ENCODE results near the gene NLRX1.
"Not testable (repeated sequence)": the region's sequence is repeated elsewhere in the genome, so short reads cannot be mapped to it uniquely, and the experiment has no call there.

NLRX1 gene

DNA sequence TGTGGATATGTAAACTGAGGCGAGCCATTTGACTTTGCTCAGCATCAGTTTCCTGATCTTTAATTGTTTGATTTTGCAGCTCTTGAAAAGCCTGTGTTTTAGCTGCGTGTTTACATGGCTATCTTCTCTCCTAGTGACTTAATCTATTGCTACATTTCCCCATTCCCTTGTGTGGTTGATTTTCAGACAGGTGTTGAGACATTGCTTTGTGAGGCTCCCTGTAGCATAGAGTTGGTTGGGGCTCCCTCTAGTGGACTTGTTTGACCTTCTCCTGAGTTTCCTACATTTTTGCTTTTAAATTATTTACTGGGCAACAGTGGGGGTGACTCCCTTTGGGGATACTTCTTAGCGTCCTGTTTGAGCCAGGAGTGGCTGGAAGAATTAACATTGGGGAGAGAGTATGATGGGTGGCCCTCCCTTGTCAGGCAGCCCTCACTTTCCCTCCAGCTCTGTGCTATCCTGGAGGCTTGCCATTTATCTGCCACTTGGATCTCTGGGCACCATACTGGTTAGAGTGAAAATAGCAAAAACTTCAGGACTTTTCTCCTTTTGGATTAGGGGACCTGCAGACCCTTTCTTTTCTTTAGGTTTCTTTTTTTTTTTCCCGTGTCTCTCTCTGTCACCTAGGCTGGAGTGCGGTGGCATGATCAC, 28.4 kb downstream of the NLRX1 start:
- Histone ChIP-seq H3K27ac (ENCODE audit: low read length) (no peak overlapping the region), H3K27me3 (ENCODE audit: control insufficient read depth in 1 of 2, insufficient read depth in 2 of 2, low read length in 2 of 2) (no peaks in the 10 kb centered on the region), H3K9ac (ENCODE audit: low read length in 2 of 2) (no peak overlapping the region), H3K4me1 (ENCODE audit: control insufficient read depth, insufficient read depth, low read length) (peaks cover 3% of the 10 kb centered on the region), H3K4me3 (ENCODE audit: low read length in 2 of 2) (no peak overlapping the region), H3K36me3 (ENCODE audit: control insufficient read depth in 2 of 2, insufficient read depth in 2 of 2, low read length in 2 of 2) (no peaks in the 10 kb centered on the region), H3K9me3 (ENCODE audit: control insufficient read depth in 2 of 2, low read length in 2 of 2) (no peaks in the 10 kb centered on the region)

DNA sequence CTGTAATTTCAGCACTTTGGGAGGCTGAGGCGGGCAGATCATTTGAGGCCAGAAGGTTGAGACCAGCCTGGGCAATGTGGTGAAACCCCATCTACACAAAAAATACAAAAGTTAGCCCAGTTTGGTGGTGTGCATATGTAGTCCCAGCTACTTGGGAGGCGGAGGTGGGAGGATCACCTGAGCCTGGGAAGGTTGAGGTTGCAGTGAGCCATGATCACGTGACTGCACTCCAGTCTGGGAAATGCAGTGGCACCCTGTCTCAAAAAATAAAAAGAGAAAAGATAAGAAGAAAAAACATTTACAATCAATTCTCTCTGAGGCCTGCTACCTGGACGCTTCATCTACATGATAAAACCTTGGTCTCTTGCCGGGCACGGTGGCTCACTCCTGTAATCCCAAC, 30.4 kb downstream of the NLRX1 start:
- no peak overlapping the region for H3K9ac ChIP-seq (ENCODE audit: low read length in 2 of 2)
- H3K4me3 ChIP-seq (ENCODE audit: low read length in 2 of 2): no peak overlapping the region
- no peaks in the 10 kb centered on the region for H3K36me3 ChIP-seq (ENCODE audit: control insufficient read depth in 2 of 2, insufficient read depth in 2 of 2, low read length in 2 of 2)
- peaks cover 3% of the 10 kb centered on the region for H3K4me1 ChIP-seq (ENCODE audit: control insufficient read depth, insufficient read depth, low read length)
- no peaks in the 10 kb centered on the region for H3K9me3 ChIP-seq (ENCODE audit: control insufficient read depth in 2 of 2, low read length in 2 of 2)
- H3K27ac ChIP-seq (ENCODE audit: low read length): no peak overlapping the region
- H3K27me3 ChIP-seq (ENCODE audit: control insufficient read depth in 1 of 2, insufficient read depth in 2 of 2, low read length in 2 of 2): no peaks in the 10 kb centered on the region

- H3K36me3 ChIP-seq (ENCODE audit: control insufficient read depth in 2 of 2, insufficient read depth in 2 of 2, low read length in 2 of 2); H3K27ac ChIP-seq (ENCODE audit: low read length); H3K27me3 ChIP-seq (ENCODE audit: control insufficient read depth in 1 of 2, insufficient read depth in 2 of 2, low read length in 2 of 2); H3K9ac ChIP-seq (ENCODE audit: low read length in 2 of 2); H3K9me3 ChIP-seq (ENCODE audit: control insufficient read depth in 2 of 2, low read length in 2 of 2); H3K4me1 ChIP-seq (ENCODE audit: control insufficient read depth, insufficient read depth, low read length); H3K4me3 ChIP-seq (ENCODE audit: low read length in 2 of 2): not testable (repeated sequence)
These were observed 32.7 kb downstream of the NLRX1 start for GRCh38 chr11:119201236-119201635.

DNA sequence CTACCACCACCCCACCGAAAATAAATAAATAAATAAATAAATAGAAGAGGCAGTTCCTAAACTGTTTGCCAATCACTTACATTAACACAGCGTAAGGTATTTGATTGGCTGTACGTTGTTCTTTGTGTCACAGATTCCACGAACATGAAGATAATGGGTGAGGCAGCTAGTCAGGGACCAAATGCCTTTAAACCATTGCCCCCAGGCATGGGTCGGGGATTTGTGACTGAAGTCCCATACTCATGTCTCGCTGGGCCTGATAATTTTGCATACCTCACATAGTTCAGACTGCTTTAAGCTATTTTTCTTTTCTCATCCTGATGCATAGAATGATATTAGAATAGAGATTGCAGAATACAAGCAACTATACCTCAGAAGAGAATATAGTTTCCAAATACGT, 34.0 kb downstream of the NLRX1 start:
- Histone ChIP-seq H3K27ac (ENCODE audit: low read length) (no peak overlapping the region), H3K36me3 (ENCODE audit: control insufficient read depth in 2 of 2, insufficient read depth in 2 of 2, low read length in 2 of 2) (no peaks in the 10 kb centered on the region), H3K9me3 (ENCODE audit: control insufficient read depth in 2 of 2, low read length in 2 of 2) (no peaks in the 10 kb centered on the region), H3K4me3 (ENCODE audit: low read length in 2 of 2) (no peak overlapping the region), H3K27me3 (ENCODE audit: control insufficient read depth in 1 of 2, insufficient read depth in 2 of 2, low read length in 2 of 2) (no peaks in the 10 kb centered on the region), H3K9ac (ENCODE audit: low read length in 2 of 2) (no peak overlapping the region), H3K4me1 (ENCODE audit: control insufficient read depth, insufficient read depth, low read length) (peaks cover 7% of the 10 kb centered on the region)

GRCh38 chr11:119204066-119204465, 35.5 kb downstream of the NLRX1 start:
- Histone ChIP-seq H3K4me1 (ENCODE audit: control insufficient read depth, insufficient read depth, low read length) (peaks cover 9% of the 10 kb centered on the region), H3K36me3 (ENCODE audit: control insufficient read depth in 2 of 2, insufficient read depth in 2 of 2, low read length in 2 of 2) (no peaks in the 10 kb centered on the region), H3K27ac (ENCODE audit: low read length) (no peak overlapping the region)

GRCh38 chr11:119205080-119205479, 36.6 kb downstream of the NLRX1 start:
- H3K27me3 ChIP-seq (ENCODE audit: control insufficient read depth in 1 of 2, insufficient read depth in 2 of 2, low read length in 2 of 2): no peaks in the 10 kb centered on the region
- H3K4me3 ChIP-seq (ENCODE audit: low read length in 2 of 2): peak overlapping the region in 1 of 2 donors; percentile 86
- H3K4me1 ChIP-seq (ENCODE audit: control insufficient read depth, insufficient read depth, low read length): peaks cover 11% of the 10 kb centered on the region
- peak overlapping the region; percentile 76 for H3K27ac ChIP-seq (ENCODE audit: low read length)
- H3K36me3 ChIP-seq (ENCODE audit: control insufficient read depth in 2 of 2, insufficient read depth in 2 of 2, low read length in 2 of 2): no peaks in the 10 kb centered on the region
- H3K9ac ChIP-seq (ENCODE audit: low read length in 2 of 2): no peak overlapping the region
- H3K9me3 ChIP-seq (ENCODE audit: control insufficient read depth in 2 of 2, low read length in 2 of 2): no peaks in the 10 kb centered on the region

More at GRCh38 chr11:119204066-119204465, 35.5 kb downstream of the NLRX1 start:
- no peak overlapping the region for H3K4me3 ChIP-seq (ENCODE audit: low read length in 2 of 2)
- no peaks in the 10 kb centered on the region for H3K27me3 ChIP-seq (ENCODE audit: control insufficient read depth in 1 of 2, insufficient read depth in 2 of 2, low read length in 2 of 2)
- H3K9me3 ChIP-seq (ENCODE audit: control insufficient read depth in 2 of 2, low read length in 2 of 2): no peaks in the 10 kb centered on the region
- H3K9ac ChIP-seq (ENCODE audit: low read length in 2 of 2): no peak overlapping the region

GRCh38 chr11:119205574-119206510, 37.3 kb downstream of the NLRX1 start, which contains the start of gene CBL:
CBL (plus strand) TSS chr11:119206339; CDS start chr11:119206418, 79 bp downstream.
- H3K4me3 ChIP-seq (ENCODE audit: low read length in 2 of 2): peak within 1 kb of the TSS; percentile 86 to 88
- peak within 1 kb of the TSS; percentile 73 to 78 for H3K9ac ChIP-seq (ENCODE audit: low read length in 2 of 2)
- peak within 1 kb of the TSS; percentile 76 for H3K27ac ChIP-seq (ENCODE audit: low read length)
- no peaks in the 10 kb centered on the region for H3K36me3 ChIP-seq (ENCODE audit: control insufficient read depth in 2 of 2, insufficient read depth in 2 of 2, low read length in 2 of 2)
- H3K9me3 ChIP-seq (ENCODE audit: control insufficient read depth in 2 of 2, low read length in 2 of 2): no peaks in the 10 kb centered on the region
- H3K27me3 ChIP-seq (ENCODE audit: control insufficient read depth in 1 of 2, insufficient read depth in 2 of 2, low read length in 2 of 2): no peaks in the 10 kb centered on the region
- peaks cover 12% of the 10 kb centered on the region for H3K4me1 ChIP-seq (ENCODE audit: control insufficient read depth, insufficient read depth, low read length)

GRCh38 chr11:119206511-119207414, 38.2 kb downstream of the NLRX1 start:
- Histone ChIP-seq H3K27me3 (ENCODE audit: control insufficient read depth in 1 of 2, insufficient read depth in 2 of 2, low read length in 2 of 2) (no peaks in the 10 kb centered on the region), H3K4me1 (ENCODE audit: control insufficient read depth, insufficient read depth, low read length) (peaks cover 12% of the 10 kb centered on the region), H3K9ac (ENCODE audit: low read length in 2 of 2) (peak overlapping the region; percentile 73 to 78), H3K4me3 (ENCODE audit: low read length in 2 of 2) (peak overlapping the region; percentile 86 to 88), H3K27ac (ENCODE audit: low read length) (peak overlapping the region; percentile 76), H3K36me3 (ENCODE audit: control insufficient read depth in 2 of 2, insufficient read depth in 2 of 2, low read length in 2 of 2) (no peaks in the 10 kb centered on the region), H3K9me3 (ENCODE audit: control insufficient read depth in 2 of 2, low read length in 2 of 2) (no peaks in the 10 kb centered on the region)

- H3K27ac ChIP-seq (ENCODE audit: low read length): no peak overlapping the region
- peak overlapping the region; percentile 73 to 75 for H3K9ac ChIP-seq (ENCODE audit: low read length in 2 of 2)
- H3K4me3 ChIP-seq (ENCODE audit: low read length in 2 of 2): peak overlapping the region; percentile 86 to 88
These were observed 39.0 kb downstream of the NLRX1 start for GRCh38 chr11:119207415-119207960.

DNA sequence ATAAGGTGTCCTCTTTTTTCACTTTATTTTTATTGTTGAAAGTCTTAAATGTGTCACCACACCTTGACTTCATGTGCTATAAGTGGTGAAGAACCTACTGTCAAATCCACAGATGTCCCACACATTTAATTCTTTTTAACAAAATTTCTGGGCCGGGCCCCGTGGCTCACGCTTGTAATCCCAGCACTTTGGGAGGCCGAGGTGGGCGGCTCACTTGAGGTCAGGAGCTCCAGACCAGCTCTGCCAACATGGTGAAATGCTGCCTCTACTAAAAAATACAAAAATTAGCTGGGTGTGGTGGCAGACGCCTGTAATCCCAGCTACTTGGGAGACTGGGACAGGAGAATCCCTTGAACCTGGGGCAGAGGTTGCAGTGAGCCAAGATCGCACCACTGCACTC, 40.7 kb downstream of the NLRX1 start:
- Histone ChIP-seq H3K4me1 (ENCODE audit: control insufficient read depth, insufficient read depth, low read length) (peaks cover 12% of the 10 kb centered on the region), H3K36me3 (ENCODE audit: control insufficient read depth in 2 of 2, insufficient read depth in 2 of 2, low read length in 2 of 2) (no peaks in the 10 kb centered on the region), H3K9ac (ENCODE audit: low read length in 2 of 2) (no peak overlapping the region), H3K27ac (ENCODE audit: low read length) (no peak overlapping the region), H3K27me3 (ENCODE audit: control insufficient read depth in 1 of 2, insufficient read depth in 2 of 2, low read length in 2 of 2) (no peaks in the 10 kb centered on the region), H3K9me3 (ENCODE audit: control insufficient read depth in 2 of 2, low read length in 2 of 2) (no peaks in the 10 kb centered on the region), H3K4me3 (ENCODE audit: low read length in 2 of 2) (no peak overlapping the region)

More at GRCh38 chr11:119207415-119207960, 39.0 kb downstream of the NLRX1 start:
- Histone ChIP-seq H3K4me1 (ENCODE audit: control insufficient read depth, insufficient read depth, low read length) (peaks cover 12% of the 10 kb centered on the region), H3K36me3 (ENCODE audit: control insufficient read depth in 2 of 2, insufficient read depth in 2 of 2, low read length in 2 of 2) (no peaks in the 10 kb centered on the region), H3K9me3 (ENCODE audit: control insufficient read depth in 2 of 2, low read length in 2 of 2) (no peaks in the 10 kb centered on the region), H3K27me3 (ENCODE audit: control insufficient read depth in 1 of 2, insufficient read depth in 2 of 2, low read length in 2 of 2) (no peaks in the 10 kb centered on the region)

All from stomach smooth muscle (tissue), 2 donors.